LNCaP clone FGC (cell line): ENCODE measurements around the gene PBX2.

Experiments used
- DNase-seq: peaks from one replicate; pipeline ENCODE4 v3.0.0-alpha.2; 2011; ENCODE audit warnings: low read depth
- H3K4me3 ChIP-seq: 2 replicates; pipeline ENCODE4 v1.5.1; 2011; ENCODE audit warnings: mild to moderate bottlenecking, low read depth, low read length, control low read depth
- CTCF ChIP-seq: IDR thresholded peaks from 2 replicates; pipeline ENCODE4 v1.5.1; 2012; ENCODE audit warnings: mild to moderate bottlenecking; ENCODE audit not compliant: control insufficient read depth, insufficient read depth; ENCODE audit errors: extremely low read depth

The PBX2 gene

DNA sequence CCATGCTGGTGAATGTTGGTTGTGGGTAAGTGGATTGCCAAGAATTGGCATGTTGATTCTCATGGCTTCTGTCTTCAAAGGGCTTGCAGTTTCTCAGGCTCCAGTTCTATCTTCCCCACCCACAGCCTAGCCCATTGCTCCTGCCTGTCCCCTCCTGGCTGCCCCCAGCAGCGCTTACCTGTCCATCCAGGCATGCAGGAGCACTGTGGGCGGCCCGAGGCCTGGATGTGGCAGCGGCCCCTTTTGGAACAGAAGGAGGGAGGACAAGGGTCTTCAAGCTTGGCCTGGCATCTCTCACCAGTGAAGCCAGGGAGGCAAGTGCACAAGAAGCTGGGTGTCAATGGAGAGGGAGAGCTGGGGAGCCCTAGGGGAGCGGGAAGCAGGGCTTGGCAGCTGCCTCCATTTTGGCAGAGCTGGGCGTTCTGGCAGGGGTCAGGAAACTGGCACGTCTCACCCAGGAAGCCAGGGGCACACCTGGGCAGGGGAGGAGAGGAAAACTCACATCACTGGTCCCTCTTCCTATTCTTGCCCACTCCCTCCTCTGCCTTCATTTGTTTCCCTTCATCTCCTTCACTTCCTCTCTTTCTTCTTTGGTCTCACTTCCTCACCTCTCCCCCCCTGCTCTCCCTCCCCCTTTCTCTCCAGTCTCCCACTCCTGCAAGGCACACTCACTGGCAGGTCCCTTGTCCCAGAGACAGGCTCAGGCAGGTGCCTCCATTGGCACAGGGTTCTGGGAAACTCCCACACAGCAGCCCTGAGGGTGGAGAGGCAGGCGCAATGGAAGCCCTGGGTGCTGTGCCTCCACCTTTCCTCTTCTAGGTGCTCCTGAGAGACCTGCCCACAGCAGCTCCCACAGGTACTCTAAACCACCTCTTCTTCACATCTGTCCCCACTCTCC is 32.6 kb upstream of the PBX2 start:
- H3K4me3 ChIP-seq: no peak overlapping the region
- DNase-seq: no peak
- no peak for TF ChIP-seq CTCF

GRCh38 chr6:32220021-32220420 is 30.0 kb upstream of the PBX2 start:
- no peak for TF ChIP-seq CTCF
- DNase-seq: no peak
- H3K4me3 ChIP-seq: no peak overlapping the region

DNA sequence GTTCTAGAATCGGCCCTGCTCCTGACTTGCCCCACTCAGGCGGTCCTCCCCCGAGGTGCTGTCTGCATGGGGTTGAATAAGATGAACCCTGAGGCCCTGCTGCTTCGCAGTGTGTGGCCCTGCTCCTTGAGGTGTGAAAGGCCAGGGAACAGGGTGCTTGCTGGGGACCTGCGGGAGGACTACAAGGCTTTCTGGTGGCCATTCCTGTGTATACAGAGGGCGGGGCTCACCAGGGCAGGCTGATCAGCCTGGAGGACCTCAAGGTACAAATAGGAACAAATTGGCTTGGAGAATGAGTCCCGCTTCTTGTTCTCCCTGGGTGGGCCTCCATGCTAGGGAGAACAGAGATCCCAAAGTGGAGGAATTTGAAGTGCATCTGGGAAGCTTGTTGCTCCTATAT is 28.2 kb upstream of the PBX2 start:
- DNase-seq: no peak
- no peak for TF ChIP-seq CTCF
- no peak overlapping the region for H3K4me3 ChIP-seq

- no peak for DNase-seq
- TF ChIP-seq CTCF: no peak
- H3K4me3 ChIP-seq: no peak overlapping the region
These were observed 27.0 kb upstream of the PBX2 start for GRCh38 chr6:32216998-32217397.

DNA sequence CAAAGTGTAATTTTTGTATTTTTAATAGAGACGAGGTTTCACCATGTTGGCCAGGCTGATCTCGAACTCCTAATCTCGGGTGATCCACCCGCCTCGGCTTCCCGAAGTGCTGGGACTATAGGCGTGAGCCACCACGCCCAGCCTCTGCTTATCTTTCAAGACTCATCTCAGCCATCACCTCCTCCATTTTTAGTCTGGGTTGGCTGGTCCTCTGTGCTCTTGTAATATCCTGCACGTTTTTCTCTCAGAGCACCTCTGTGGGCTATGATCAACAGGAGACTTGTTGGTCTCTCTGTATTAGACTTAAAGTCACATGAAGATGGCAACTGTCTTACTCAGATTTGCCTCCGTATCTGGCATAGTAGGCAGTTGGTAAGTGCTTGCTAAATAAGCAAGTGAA is 26.3 kb upstream of the PBX2 start:
- DNase-seq: no peak

GRCh38 chr6:32215617-32216016 is 25.6 kb upstream of the PBX2 start:
- no peak overlapping the region for H3K4me3 ChIP-seq
- no peak for DNase-seq
- TF ChIP-seq CTCF: no peak

More for the DNA sequence above, 26.3 kb upstream of the PBX2 start:
- no peak overlapping the region for H3K4me3 ChIP-seq
- TF ChIP-seq CTCF: no peak

- H3K4me3 ChIP-seq: no peak overlapping the region
- no peak for TF ChIP-seq CTCF
- no peak for DNase-seq
These were observed 24.1 kb upstream of the PBX2 start for GRCh38 chr6:32214126-32214525.
